Testis (tissue), 3 donors: ENCODE measurements around the gene CSF3R. TPM values are rescaled to one million over a fixed set of nuclear protein-coding genes. Genes with fewer than 3 reads are reported as not detected.

Source experiments
- DNase-seq: peaks from one replicate; pipeline ENCODE4 v3.0.0-alpha.2; 2019
- H3K27ac ChIP-seq, 2 donors: fragments of 200-600 bp; sonication (generic); one replicate each; pipeline ENCODE4 v1.5.1; 2019
- H3K27me3 ChIP-seq: fragments of 200-600 bp; sonication (generic); one replicate; pipeline ENCODE4 v1.5.1; 2019
- H3K36me3 ChIP-seq: fragments of 200-600 bp; sonication (generic); one replicate; pipeline ENCODE4 v1.5.1; 2017; ENCODE audit warnings: low read depth; ENCODE audit errors: missing control alignments
- H3K4me1 ChIP-seq: fragments of 200-600 bp; sonication (generic); one replicate; pipeline ENCODE4 v1.5.1; 2019
- H3K4me3 ChIP-seq, 2 donors: fragments of 200-600 bp; sonication (generic); one replicate each; pipeline ENCODE4 v1.5.1; 2017 to 2019
- H3K9me3 ChIP-seq: fragments of 200-600 bp; sonication (generic); one replicate; pipeline ENCODE4 v1.5.1; 2017
- POLR2A ChIP-seq: fragments of 450-650 bp; IDR thresholded peaks from one replicate; pipeline ENCODE4 v1.6.1; 2017; ENCODE audit warnings: antibody characterized with exemption, mild to moderate bottlenecking, moderate library complexity
- WGBS, 2 donors: methylation state at CpG; one replicate each; pipeline ENCODE4 v1.1.5; 2018; 5-methylcytosine and 5-hydroxymethylcytosine counted together
- intact Hi-C: fragments of 100-400 bp; cut with DNase I; formaldehyde crosslinking; loops from one replicate; pipeline ENCODE4 v1.15.1; 2023; ENCODE audit warnings: low total_unique reads
- polyA plus RNA-seq: library from polyadenylated mRNA; stranded (reverse); fragments of 350-450 nt; fragmentation: Illumina TruSeq; extraction: RNeasy Lipid Tissue Mini Kit (QIAGEN cat#74804); gene quantifications from one replicate; pipeline ENCODE4 v1.2.3, GENCODE V29; 2014; ENCODE audit warnings: low read depth, low replicate concordance; ENCODE audit not compliant: insufficient read depth
- total RNA-seq, 2 donors: library from RNA; depleted of rRNA; stranded (reverse); fragments of >200 nt; gene quantifications; one replicate each; pipeline ENCODE4 v1.2.3, GENCODE V29; 2016
- TF ChIP-seq, protein P1 (sequence below), 3 experiments: fragments of 450-650 bp in 2 of 3; fragments of 200-600 bp in 1 of 3; sonication (generic) in 1 of 3; IDR thresholded peaks; one replicate each; pipeline ENCODE4 v1.5.1; 2016 to 2019; ENCODE audit warnings: antibody characterized with exemption in 3 of 3, mild to moderate bottlenecking in 2 of 3, moderate library complexity in 1 of 3

CSF3R gene
- total and polyA plus RNA-seq, 3 donors from 2014 or later, result 2.0 to 4.9 (median 3.8) TPM

DNA sequence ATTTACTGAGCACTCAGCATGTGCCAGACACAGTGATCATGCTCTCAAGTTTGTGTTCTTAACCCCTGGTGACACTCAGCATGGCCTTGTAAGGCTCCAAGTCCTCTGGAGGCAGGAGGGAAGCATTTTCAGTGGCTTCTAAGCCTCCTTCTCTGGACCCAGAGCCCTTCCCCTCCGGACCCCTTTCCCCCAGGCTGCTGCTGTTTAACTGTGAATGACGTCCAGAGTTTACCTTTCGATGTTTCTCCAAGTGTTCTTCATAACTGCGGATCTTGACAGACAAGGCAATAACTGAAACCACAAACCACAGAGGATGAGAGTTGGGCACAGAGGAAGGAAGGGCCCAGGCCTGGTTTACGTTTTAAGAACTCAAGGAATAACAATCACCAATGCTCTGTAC is 25.0 kb downstream of the CSF3R start:
- Histone ChIP-seq H3K9me3 (no peaks in the 10 kb centered on the region), H3K4me3 (no peak overlapping the region), H3K4me1 (no peaks in the 10 kb centered on the region), H3K27ac (no peak overlapping the region), H3K36me3 (no peaks in the 10 kb centered on the region), H3K27me3 (no peaks in the 10 kb centered on the region)
- no peak for DNase-seq
- WGBS, 2 donors, result 83 to 87% methylated on average over 5 of the region's 5 CpGs
- intact Hi-C loops, result no loop called here
- TF ChIP-seq, protein P1, sequence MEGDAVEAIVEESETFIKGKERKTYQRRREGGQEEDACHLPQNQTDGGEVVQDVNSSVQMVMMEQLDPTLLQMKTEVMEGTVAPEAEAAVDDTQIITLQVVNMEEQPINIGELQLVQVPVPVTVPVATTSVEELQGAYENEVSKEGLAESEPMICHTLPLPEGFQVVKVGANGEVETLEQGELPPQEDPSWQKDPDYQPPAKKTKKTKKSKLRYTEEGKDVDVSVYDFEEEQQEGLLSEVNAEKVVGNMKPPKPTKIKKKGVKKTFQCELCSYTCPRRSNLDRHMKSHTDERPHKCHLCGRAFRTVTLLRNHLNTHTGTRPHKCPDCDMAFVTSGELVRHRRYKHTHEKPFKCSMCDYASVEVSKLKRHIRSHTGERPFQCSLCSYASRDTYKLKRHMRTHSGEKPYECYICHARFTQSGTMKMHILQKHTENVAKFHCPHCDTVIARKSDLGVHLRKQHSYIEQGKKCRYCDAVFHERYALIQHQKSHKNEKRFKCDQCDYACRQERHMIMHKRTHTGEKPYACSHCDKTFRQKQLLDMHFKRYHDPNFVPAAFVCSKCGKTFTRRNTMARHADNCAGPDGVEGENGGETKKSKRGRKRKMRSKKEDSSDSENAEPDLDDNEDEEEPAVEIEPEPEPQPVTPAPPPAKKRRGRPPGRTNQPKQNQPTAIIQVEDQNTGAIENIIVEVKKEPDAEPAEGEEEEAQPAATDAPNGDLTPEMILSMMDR (IDR thresholded peaks at IDR 0.05), result no peak
- TF ChIP-seq POLR2A, result no peak

GRCh38 chr1:36456391-36456928 is 26.3 kb downstream of the CSF3R start:
- Histone ChIP-seq H3K4me1 (no peaks in the 10 kb centered on the region), H3K27ac (no peak overlapping the region), H3K36me3 (no peaks in the 10 kb centered on the region), H3K9me3 (no peaks in the 10 kb centered on the region), H3K27me3 (no peaks in the 10 kb centered on the region), H3K4me3 (no peak overlapping the region)
- no peak for DNase-seq
- no peak for TF ChIP-seq POLR2A
- TF ChIP-seq, protein P1 (IDR thresholded peaks at IDR 0.05), result no peak
- intact Hi-C loops, result no loop called here

- no peak for DNase-seq
- no peaks in the 10 kb centered on the region for H3K36me3 ChIP-seq
- no peaks in the 10 kb centered on the region for H3K4me1 ChIP-seq
- H3K4me3 ChIP-seq, result no peak overlapping the region
- TF ChIP-seq, protein P1 (IDR thresholded peaks at IDR 0.05), result no peak
- TF ChIP-seq POLR2A, result no peak
- WGBS, 2 donors, result 80% methylated on average over 1 of the region's 1 CpG
- no peaks in the 10 kb centered on the region for H3K9me3 ChIP-seq
- intact Hi-C loops, result no loop called here
- H3K27me3 ChIP-seq, result no peaks in the 10 kb centered on the region
- no peak overlapping the region for H3K27ac ChIP-seq
Observed at GRCh38 chr1:36455386-36455785, 27.3 kb downstream of the CSF3R start.

DNA sequence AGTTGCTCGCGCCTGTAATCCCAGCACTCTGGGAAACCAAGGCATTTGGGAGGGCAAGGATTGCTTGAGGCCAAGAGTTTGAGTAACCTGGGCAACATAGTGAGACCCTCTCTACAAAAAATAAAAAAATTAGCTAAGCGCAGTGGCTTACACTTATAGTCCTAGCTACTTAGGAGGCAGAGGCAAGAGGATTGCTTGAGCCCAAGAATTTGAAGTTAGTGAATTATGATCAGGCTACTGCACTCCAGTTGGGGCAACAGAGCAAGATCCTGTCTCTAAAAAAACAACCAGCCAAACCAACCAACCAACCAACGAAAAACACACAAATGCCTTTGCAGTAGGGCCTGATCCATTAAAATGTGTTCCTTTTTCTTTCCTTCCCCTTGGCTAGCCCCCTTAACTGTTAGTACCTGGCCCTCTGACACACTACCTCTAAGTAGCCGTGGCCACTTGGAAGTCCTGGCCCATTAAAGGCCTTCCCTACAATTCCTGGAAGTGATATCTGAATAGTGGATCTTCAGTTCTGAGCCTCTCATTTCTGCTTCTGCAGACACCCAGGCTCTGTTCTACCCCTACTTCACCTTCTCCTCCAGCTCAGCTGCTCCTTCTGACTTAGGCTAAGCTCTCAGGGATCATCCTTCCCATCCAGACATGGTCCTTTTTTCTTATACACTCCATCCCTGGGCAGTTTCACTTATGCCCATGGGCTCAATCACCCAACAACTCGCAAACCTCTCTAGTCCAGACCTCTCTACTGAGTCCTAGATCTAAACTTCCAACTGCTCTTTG is 28.9 kb downstream of the CSF3R start:
- TF ChIP-seq, protein P1 (IDR thresholded peaks at IDR 0.05), result no peak
- TF ChIP-seq POLR2A, result no peak
- Histone ChIP-seq H3K36me3 (no peaks in the 10 kb centered on the region), H3K27ac (no peak overlapping the region), H3K9me3 (no peaks in the 10 kb centered on the region), H3K4me3 (no peak overlapping the region), H3K27me3 (no peaks in the 10 kb centered on the region), H3K4me1 (no peaks in the 10 kb centered on the region)
- intact Hi-C loops, result no loop called here
- 89% methylated on average over 6 of the region's 6 CpGs for WGBS, 2 donors
- no peak for DNase-seq

GRCh38 chr1:36453051-36453450 is 29.7 kb downstream of the CSF3R start:
- Histone ChIP-seq H3K27ac (no peak overlapping the region), H3K9me3 (no peaks in the 10 kb centered on the region), H3K36me3 (no peaks in the 10 kb centered on the region), H3K27me3 (no peaks in the 10 kb centered on the region), H3K4me3 (no peak overlapping the region), H3K4me1 (no peaks in the 10 kb centered on the region)
- 89 to 94% methylated on average over 3 of the region's 3 CpGs for WGBS, 2 donors
- intact Hi-C loops, result no loop called here
- TF ChIP-seq, protein P1 (IDR thresholded peaks at IDR 0.05), result no peak
- TF ChIP-seq POLR2A, result no peak
- no peak for DNase-seq
